GM23338 (cell line): Measurements from ENCODE around the gene ATL2. TPM values are rescaled to one million over a fixed set of nuclear protein-coding genes. Genes with fewer than 3 reads are reported as not detected.

Source experiments
- ATAC-seq: fragments of 200-7000 bp; cut with Tn5 transposase; 3 replicates; pipeline ENCODE4 v1.9.1; 2020
- DNase-seq: peaks from one replicate; pipeline ENCODE4 v3.0.0-alpha.2; 2015; ENCODE audit warnings: low spot score
- H2AFZ ChIP-seq: fragments of 200-600 bp; sonication (generic); 2 replicates; pipeline ENCODE4 v1.8.0; 2016; ENCODE audit warnings: antibody characterized with exemption, mild to moderate bottlenecking, moderate library complexity
- H3F3A ChIP-seq: fragments of 200-600 bp; sonication (generic); replicated peaks from 2 replicates; pipeline ENCODE4 v1.8.0; 2017; ENCODE audit warnings: antibody characterized with exemption, mixed run types, low read depth
- H3K27ac ChIP-seq: fragments of 200-600 bp; sonication (generic); 2 replicates; pipeline ENCODE4 v1.6.1; 2016; ENCODE audit warnings: low read depth
- H3K27me3 ChIP-seq: fragments of 200-600 bp; sonication (generic); 2 replicates; pipeline ENCODE4 v1.8.0; 2016; ENCODE audit warnings: mild to moderate bottlenecking, mixed run types, moderate library complexity; ENCODE audit not compliant: insufficient read depth
- H3K36me3 ChIP-seq: fragments of 200-600 bp; sonication (generic); 2 replicates; pipeline ENCODE4 v1.8.0; 2016; ENCODE audit warnings: mild to moderate bottlenecking; ENCODE audit not compliant: insufficient read depth
- H3K4me1 ChIP-seq: fragments of 200-600 bp; sonication (generic); 2 replicates; pipeline ENCODE4 v1.8.0; 2016; ENCODE audit warnings: mild to moderate bottlenecking, moderate library complexity; ENCODE audit not compliant: insufficient read depth
- H3K4me2 ChIP-seq: fragments of 200-600 bp; sonication (generic); 2 replicates; pipeline ENCODE4 v1.7.1; 2017; ENCODE audit warnings: mixed run types
- H3K4me3 ChIP-seq: fragments of 200-600 bp; sonication (generic); 2 replicates; pipeline ENCODE4 v1.6.1; 2016; ENCODE audit warnings: mixed run types
- H3K79me2 ChIP-seq: fragments of 200-600 bp; sonication (generic); replicated peaks from 2 replicates; pipeline ENCODE4 v1.8.0; 2017; ENCODE audit warnings: mild to moderate bottlenecking; ENCODE audit not compliant: insufficient read depth
- H3K9me2 ChIP-seq: fragments of 200-600 bp; sonication (generic); 2 replicates; pipeline ENCODE4 v1.8.0; 2017; ENCODE audit not compliant: insufficient read depth
- H4K20me1 ChIP-seq: fragments of 200-600 bp; sonication (generic); replicated peaks from 2 replicates; pipeline ENCODE4 v1.8.0; 2017; ENCODE audit warnings: mild to moderate bottlenecking; ENCODE audit not compliant: insufficient read depth
- H3K27ac Mint-ChIP-seq: 2 replicates; pipeline ENCODE4 v1.8.0; 2020; ENCODE audit warnings: inconsistent platforms, mild to moderate bottlenecking, moderate library complexity, mixed read lengths
- H3K27me3 Mint-ChIP-seq: 3 replicates; pipeline ENCODE4 v1.8.0; 2022; ENCODE audit warnings: low read depth, mild to moderate bottlenecking, moderate library complexity, mixed read lengths, inconsistent platforms; ENCODE audit not compliant: insufficient read depth, poor library complexity
- H3K36me3 Mint-ChIP-seq: 3 replicates; pipeline ENCODE4 v1.8.0; 2021; ENCODE audit warnings: low read depth, mild to moderate bottlenecking, inconsistent platforms, moderate library complexity, mixed read lengths
- H3K4me1 Mint-ChIP-seq: 3 replicates; pipeline ENCODE4 v1.8.0; 2020; ENCODE audit warnings: mild to moderate bottlenecking, inconsistent platforms, mixed read lengths
- H3K4me3 Mint-ChIP-seq: 3 replicates; pipeline ENCODE4 v1.8.0; 2021; ENCODE audit warnings: moderate library complexity, mild to moderate bottlenecking, inconsistent platforms, mixed read lengths
- H3K9me3 Mint-ChIP-seq: 3 replicates; pipeline ENCODE4 v1.8.0; 2020; ENCODE audit warnings: moderate library complexity, mild to moderate bottlenecking, inconsistent platforms, mixed read lengths
- CREB1 ChIP-seq: fragments of 250-450 bp; sonication (Bioruptor Pico); IDR thresholded peaks from 2 replicates; pipeline ENCODE4 v1.5.0; 2020; ENCODE audit warnings: low read depth, mild to moderate bottlenecking, moderate library complexity
- CTCF ChIP-seq, 2 experiments: fragments of 200-600 bp in 1 of 2; sonication (generic) in 1 of 2; conservative IDR thresholded peaks; 2 replicates each; pipeline versions ENCODE4 v1.5.1 to v1.6.1; 2016 to 2017; ENCODE audit warnings: antibody characterized with exemption in 2 of 2, low read depth in 2 of 2, mild to moderate bottlenecking in 2 of 2, moderate library complexity in 1 of 2
- EZH2 ChIP-seq: fragments of 200-600 bp; sonication (generic); IDR thresholded peaks from one replicate; pipeline ENCODE4 v1.8.0; 2017; ENCODE audit warnings: antibody characterized with exemption, mild to moderate bottlenecking, low read depth; ENCODE audit not compliant: unreplicated experiment
- EZH2phosphoT487 ChIP-seq: fragments of 200-600 bp; sonication (generic); IDR thresholded peaks from one replicate; pipeline ENCODE4 v1.8.1; 2018; ENCODE audit warnings: antibody characterized with exemption; ENCODE audit not compliant: unreplicated experiment
- NANOG ChIP-seq: IDR thresholded peaks from 2 replicates; pipeline ENCODE4 v1.6.1; 2016; ENCODE audit warnings: antibody characterized with exemption, borderline replicate concordance
- POLR2AphosphoS5 ChIP-seq: IDR thresholded peaks from 2 replicates; pipeline ENCODE4 v1.6.1; 2016; ENCODE audit warnings: antibody characterized with exemption, low read depth
- STAT1 ChIP-seq: IDR thresholded peaks from one replicate; pipeline ENCODE4 v1.6.1; 2016; ENCODE audit warnings: antibody characterized with exemption; ENCODE audit not compliant: unreplicated experiment
- ZNF114 ChIP-seq: fragments of 250-450 bp; sonication (Bioruptor Pico); IDR thresholded peaks from 2 replicates; pipeline ENCODE4 v1.5.0; 2020; ENCODE audit warnings: mild to moderate bottlenecking, moderate library complexity
- polyA plus RNA-seq: library from polyadenylated mRNA; unstranded; fragments of >200 nt; fragmentation: Nextera tagmentation; extraction: Ambion mirVana; gene quantifications from 2 replicates; pipeline ENCODE4 v1.2.1, GENCODE V29; 2016
- total RNA-seq: library from RNA; depleted of rRNA; stranded (reverse); fragments of >200 nt; shearing (Covaris generic); gene quantifications from 2 replicates; pipeline ENCODE4 v1.2.3, GENCODE V29; 2014

ATL2 gene
- total and polyA plus RNA-seq, 2 experiments from 2014 or later: 30.2 to 140 TPM

- TF ChIP-seq CTCF (conservative IDR thresholded peaks at IDR 0.05; ENCODE audit: low read depth in 2 of 2): no peak
- no peak for TF ChIP-seq ZNF114 (CRISPR knock-in tag)
- no peak for TF ChIP-seq EZH2
- no peak for TF ChIP-seq EZH2phosphoT487
- TF ChIP-seq POLR2AphosphoS5: no peak
- TF ChIP-seq STAT1: no peak
- no peak for TF ChIP-seq NANOG
Observed at GRCh38 chr2:38380397-38381130, 3.5 kb upstream of the ATL2 start (continued).

- no peaks in the 10 kb centered on the region for H3K9me3 Mint-ChIP-seq
- Histone ChIP-seq H3K9me2 (no peaks in the 10 kb centered on the region), H3K27me3 (no peaks in the 10 kb centered on the region), H4K20me1 (peaks cover 32% of the 10 kb centered on the region), H3K79me2 (peaks cover 50% of the 10 kb centered on the region), H3K4me3 (peak overlapping the region; percentile 91), H3K36me3 (no peaks in the 10 kb centered on the region), H2AFZ (no peak overlapping the region), H3K27ac (no peak overlapping the region), H3F3A (no peaks in the 10 kb centered on the region), H3K4me1 (peaks cover 30% of the 10 kb centered on the region), H3K4me2 (peak overlapping the region; percentile 80)
- H3K4me3 Mint-ChIP-seq: peak overlapping the region; percentile 90
- ATAC-seq: peak; percentile 53
- H3K27me3 Mint-ChIP-seq: peaks cover 9% of the 10 kb centered on the region
- TF ChIP-seq CTCF (conservative IDR thresholded peaks at IDR 0.05; ENCODE audit: low read depth in 2 of 2): peak; percentile 18 to 65; a peak in 2 of 4 replicates
- TF ChIP-seq CREB1 (CRISPR knock-in tag): no peak
- TF ChIP-seq NANOG: no peak
- peak overlapping the region; percentile 80 for H3K27ac Mint-ChIP-seq
- no peaks in the 10 kb centered on the region; the same call in 2 of the 3 replicates for H3K36me3 Mint-ChIP-seq
- DNase-seq: peak; percentile 61
- H3K4me1 Mint-ChIP-seq: peaks cover 41% of the 10 kb centered on the region
Observed at GRCh38 chr2:38376346-38377049, 575 bp downstream of the ATL2 start.
